GM21825 (cell line): ENCODE measurements around the gene PRKCE.

Source experiments
- ATAC-seq: cut with Tn5 transposase; IDR thresholded peaks from one replicate; pipeline ENCODE4 v1.9.1; 2021; ENCODE audit warnings: mild to moderate bottlenecking, moderate library complexity; ENCODE audit not compliant: unreplicated experiment

PRKCE gene

DNA sequence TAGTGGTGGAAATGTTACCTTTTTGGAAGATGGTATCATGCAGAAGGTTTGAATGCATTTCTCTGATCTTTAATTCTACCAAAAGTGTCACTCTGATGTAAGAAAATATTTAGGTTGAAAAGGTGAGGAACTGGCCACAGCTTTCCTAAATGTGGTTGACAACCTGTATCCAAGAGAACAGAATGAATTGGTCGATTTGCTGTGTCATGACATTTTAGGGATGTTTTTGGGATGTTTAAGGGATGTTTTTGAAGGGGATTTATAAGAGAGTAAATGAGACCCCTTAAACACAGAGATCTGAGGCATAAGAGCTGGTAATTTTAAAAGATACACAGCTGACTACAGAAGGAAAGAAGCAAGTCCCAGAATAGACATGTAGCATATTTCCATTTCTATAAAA lies 375.0 kb downstream of the PRKCE start:
- no peak for ATAC-seq

DNA sequence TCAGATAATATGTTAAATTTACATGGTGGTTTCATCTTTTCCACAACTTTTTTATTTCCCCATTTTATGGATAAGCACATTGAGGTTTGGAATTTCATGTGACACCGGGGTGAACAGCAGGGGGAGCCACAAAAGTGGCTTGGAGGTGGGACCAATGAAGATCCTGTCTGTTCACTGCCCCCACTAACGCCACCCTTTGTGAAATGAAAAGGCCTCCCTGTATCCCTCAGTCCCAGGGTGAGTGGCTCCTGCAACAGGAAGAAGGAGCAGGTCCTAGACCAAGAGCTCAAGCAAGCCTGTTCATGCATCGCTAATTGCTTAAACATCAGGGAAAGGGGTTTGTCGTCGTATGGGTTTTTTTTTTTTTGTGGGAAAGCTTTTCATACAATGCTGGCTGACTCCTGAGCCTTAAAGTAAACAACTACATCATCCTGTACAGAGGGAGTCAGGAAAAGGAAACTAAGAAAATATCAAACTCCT lies 377.9 kb downstream of the PRKCE start:
- no peak for ATAC-seq

- no peak for ATAC-seq
Measured at GRCh38 chr2:46030330-46030729, 378.9 kb downstream of the PRKCE start.

DNA sequence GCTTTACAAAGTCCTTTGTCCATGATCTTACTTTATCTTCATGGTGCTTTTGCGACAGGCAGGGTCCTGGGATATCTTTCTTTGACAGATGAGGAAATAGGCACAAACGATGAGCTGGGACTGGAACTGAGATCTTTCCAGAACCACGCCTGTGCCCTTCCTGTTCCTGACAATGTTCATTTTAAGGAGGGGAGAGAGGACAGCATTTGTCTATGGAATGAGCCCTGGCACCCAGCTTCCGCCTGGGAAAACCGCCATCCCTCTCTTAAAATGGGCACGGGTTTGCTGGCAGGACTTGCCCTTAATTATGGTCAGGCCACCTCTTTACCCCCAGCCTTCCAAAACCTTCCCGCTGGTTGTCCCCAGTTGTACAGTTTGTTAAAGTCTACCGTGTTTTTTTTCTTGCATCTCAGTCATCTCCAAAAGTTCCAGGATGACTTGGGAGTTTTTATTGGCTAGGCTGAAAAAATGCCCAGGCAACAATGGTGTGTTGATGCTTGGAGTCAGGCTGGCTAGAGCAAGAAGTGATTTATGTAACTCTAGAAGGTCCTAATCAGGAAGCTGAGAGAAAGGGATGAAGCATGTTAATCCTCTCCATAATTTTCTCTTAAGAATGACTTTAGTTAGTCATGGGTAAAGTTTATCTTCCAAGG lies 380.8 kb downstream of the PRKCE start:
- ATAC-seq, result no peak

- ATAC-seq, result no peak
Measured at GRCh38 chr2:46032996-46033395, 381.5 kb downstream of the PRKCE start.

GRCh38 chr2:46034535-46034934 lies 383.1 kb downstream of the PRKCE start:
- no peak for ATAC-seq

- ATAC-seq, result no peak
Measured at GRCh38 chr2:46036929-46037328, 385.5 kb downstream of the PRKCE start.

GRCh38 chr2:46039543-46040303 lies 388.2 kb downstream of the PRKCE start:
- ATAC-seq, result no peak

DNA sequence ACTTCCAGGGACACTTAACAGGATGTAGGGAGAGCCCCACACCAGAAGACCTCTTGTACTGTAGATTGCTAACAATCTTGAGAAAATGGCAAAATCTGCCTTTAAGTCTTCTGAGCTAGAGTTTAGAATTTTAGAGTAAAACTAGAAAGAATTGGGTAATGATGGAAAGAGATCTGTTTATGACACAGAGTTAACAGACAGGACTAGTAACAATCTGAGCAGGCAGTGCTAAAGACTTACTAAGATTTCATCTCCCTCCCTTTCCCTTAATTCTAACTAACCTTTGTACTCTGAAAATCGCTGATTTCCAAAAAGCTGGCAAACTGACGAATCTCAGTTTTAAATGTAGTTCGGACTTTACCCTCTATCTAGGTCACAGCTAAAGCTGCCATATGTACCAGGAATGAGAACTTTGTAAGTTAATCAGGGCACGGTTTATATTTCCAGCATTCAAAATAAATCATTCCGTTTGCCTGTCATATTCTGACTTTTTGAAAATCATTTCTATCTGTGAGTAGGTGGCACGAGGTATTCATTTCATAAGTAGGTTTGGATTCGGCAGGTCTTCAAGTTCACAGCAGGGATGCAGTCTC lies 389.2 kb downstream of the PRKCE start:
- ATAC-seq, result no peak

GRCh38 chr2:46041434-46041833 lies 390.0 kb downstream of the PRKCE start:
- ATAC-seq, result no peak

- no peak for ATAC-seq
Measured at GRCh38 chr2:46042207-46042637, 390.7 kb downstream of the PRKCE start.

DNA sequence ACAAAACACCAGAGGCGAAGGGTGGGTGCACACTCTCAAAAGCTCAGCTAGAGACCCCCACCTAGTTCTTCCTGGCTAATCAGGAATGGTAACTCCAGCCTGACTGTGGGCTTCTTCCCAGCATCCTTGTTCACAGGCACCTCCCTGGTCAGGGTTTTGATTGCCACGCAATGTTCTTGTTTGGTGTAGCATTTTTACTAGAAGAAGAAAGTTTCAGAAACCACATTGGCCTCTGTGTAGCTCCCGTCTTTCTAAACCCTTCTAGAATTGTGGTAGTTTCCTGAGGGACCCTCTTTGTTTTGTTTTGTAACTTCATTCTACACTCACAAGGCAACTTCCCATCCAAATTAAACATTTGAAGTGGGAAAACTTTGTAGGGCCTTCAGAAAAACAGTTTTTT lies 391.2 kb downstream of the PRKCE start:
- ATAC-seq, result no peak

- no peak for ATAC-seq
Measured at GRCh38 chr2:46045888-46046287, 394.4 kb downstream of the PRKCE start.

GRCh38 chr2:46047290-46047689 lies 395.8 kb downstream of the PRKCE start:
- no peak for ATAC-seq

- ATAC-seq, result no peak
Measured at GRCh38 chr2:46048693-46049092, 397.2 kb downstream of the PRKCE start.

- no peak for ATAC-seq
Measured at GRCh38 chr2:46050027-46050426, 398.6 kb downstream of the PRKCE start.

DNA sequence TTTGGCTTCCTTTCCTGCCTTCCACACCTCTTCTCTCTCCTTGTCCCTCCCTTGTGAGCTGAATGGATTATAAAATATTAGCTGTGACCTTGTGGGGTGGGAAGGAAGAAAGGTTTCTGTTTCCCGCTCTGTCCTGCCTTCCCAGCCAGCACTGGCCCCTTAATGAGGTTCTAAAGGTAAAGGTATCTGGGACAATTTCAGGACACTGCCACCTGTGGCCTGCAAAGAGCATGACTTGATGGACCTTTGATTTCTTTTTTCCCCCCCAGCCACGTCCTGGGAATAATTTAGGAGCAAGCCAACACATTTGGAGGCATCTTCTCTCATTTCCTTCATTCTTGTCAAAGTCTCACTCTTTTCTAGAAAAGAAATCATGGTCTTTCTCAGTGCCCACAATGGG lies 399.0 kb downstream of the PRKCE start:
- no peak for ATAC-seq

GRCh38 chr2:46051085-46051484 lies 399.6 kb downstream of the PRKCE start:
- no peak for ATAC-seq

- ATAC-seq, result no peak
Measured at GRCh38 chr2:46053564-46053963, 402.1 kb downstream of the PRKCE start.

- ATAC-seq, result no peak
Measured at GRCh38 chr2:46056541-46056940, 405.1 kb downstream of the PRKCE start.

GRCh38 chr2:46058140-46058539 lies 406.7 kb downstream of the PRKCE start:
- no peak for ATAC-seq
